ENCODE measurements around the gene SLC8A1.

The SLC8A1 gene

GRCh38 chr2:40266201-40266600 is 185.7 kb downstream of the SLC8A1 start:
- H3K4me3 ChIP-seq (ENCODE audit: low read depth, low read length), result no peak overlapping the region
- TF ChIP-seq CTCF (IDR thresholded peaks at IDR 0.05; ENCODE audit: low read depth, low read length), result no peak
- no peak for TF ChIP-seq POLR2A (IDR thresholded peaks at IDR 0.05; ENCODE audit: extremely low read depth, insufficient read length)
- TF ChIP-seq MYC (IDR thresholded peaks at IDR 0.05; ENCODE audit: low read depth, low read length), result no peak
- TF ChIP-seq MAX (IDR thresholded peaks at IDR 0.05; ENCODE audit: low read depth, low read length), result no peak
- no peak for DNase-seq (ENCODE audit: low read depth)

GRCh38 chr2:40265602-40266001 is 186.3 kb downstream of the SLC8A1 start:
- TF ChIP-seq MAX (IDR thresholded peaks at IDR 0.05; ENCODE audit: low read depth, low read length), result no peak
- no peak for TF ChIP-seq POLR2A (IDR thresholded peaks at IDR 0.05; ENCODE audit: extremely low read depth, insufficient read length)
- TF ChIP-seq MYC (IDR thresholded peaks at IDR 0.05; ENCODE audit: low read depth, low read length), result no peak
- no peak for TF ChIP-seq CTCF (IDR thresholded peaks at IDR 0.05; ENCODE audit: low read depth, low read length)
- H3K4me3 ChIP-seq (ENCODE audit: low read depth, low read length), result no peak overlapping the region
- DNase-seq (ENCODE audit: low read depth), result no peak

- TF ChIP-seq CTCF (IDR thresholded peaks at IDR 0.05; ENCODE audit: low read depth, low read length) (no peak), POLR2A (IDR thresholded peaks at IDR 0.05; ENCODE audit: extremely low read depth, insufficient read length) (no peak), MAX (IDR thresholded peaks at IDR 0.05; ENCODE audit: low read depth, low read length) (no peak), MYC (IDR thresholded peaks at IDR 0.05; ENCODE audit: low read depth, low read length) (no peak)
- no peak for DNase-seq (ENCODE audit: low read depth)
- H3K4me3 ChIP-seq (ENCODE audit: low read depth, low read length), result no peak overlapping the region
Measured at GRCh38 chr2:40261042-40261441, 190.8 kb downstream of the SLC8A1 start.

- TF ChIP-seq MYC (IDR thresholded peaks at IDR 0.05; ENCODE audit: low read depth, low read length) (no peak), POLR2A (IDR thresholded peaks at IDR 0.05; ENCODE audit: extremely low read depth, insufficient read length) (no peak), CTCF (IDR thresholded peaks at IDR 0.05; ENCODE audit: low read depth, low read length) (no peak), MAX (IDR thresholded peaks at IDR 0.05; ENCODE audit: low read depth, low read length) (no peak)
- H3K4me3 ChIP-seq (ENCODE audit: low read depth, low read length), result no peak overlapping the region
- no peak for DNase-seq (ENCODE audit: low read depth)
Measured at GRCh38 chr2:40260437-40260836, 191.5 kb downstream of the SLC8A1 start.

GRCh38 chr2:40259900-40260299 is 192.0 kb downstream of the SLC8A1 start:
- no peak overlapping the region for H3K4me3 ChIP-seq (ENCODE audit: low read depth, low read length)
- DNase-seq (ENCODE audit: low read depth), result no peak
- TF ChIP-seq MAX (IDR thresholded peaks at IDR 0.05; ENCODE audit: low read depth, low read length) (no peak), POLR2A (IDR thresholded peaks at IDR 0.05; ENCODE audit: extremely low read depth, insufficient read length) (no peak), MYC (IDR thresholded peaks at IDR 0.05; ENCODE audit: low read depth, low read length) (no peak), CTCF (IDR thresholded peaks at IDR 0.05; ENCODE audit: low read depth, low read length) (no peak)

GRCh38 chr2:40258135-40258457 is 193.8 kb downstream of the SLC8A1 start:
- TF ChIP-seq POLR2A (IDR thresholded peaks at IDR 0.05; ENCODE audit: extremely low read depth, insufficient read length) (no peak), MAX (IDR thresholded peaks at IDR 0.05; ENCODE audit: low read depth, low read length) (no peak), MYC (IDR thresholded peaks at IDR 0.05; ENCODE audit: low read depth, low read length) (no peak), CTCF (IDR thresholded peaks at IDR 0.05; ENCODE audit: low read depth, low read length) (no peak)
- DNase-seq (ENCODE audit: low read depth), result no peak
- no peak overlapping the region for H3K4me3 ChIP-seq (ENCODE audit: low read depth, low read length)
